H1 (cell line): Measurements from ENCODE around the gene NFKBIE. TPM values are rescaled to one million over a fixed set of nuclear protein-coding genes. Genes with fewer than 3 reads are reported as not detected.
"Not testable (repeated sequence)": the region's sequence is repeated elsewhere in the genome, so short reads cannot be mapped to it uniquely, and the experiment has no call there.

Experiments
- CTCF ChIA-PET: fragments of 300-600 bp; sonication (Branson Sonifier 250); formaldehyde crosslinking; loops from one replicate; lab custom pipeline; 2021; ENCODE audit not compliant: partially characterized antibody; lab: Charles Lee
- POLR2A ChIA-PET: fragments of 300-600 bp; sonication (Branson Sonifier 250); formaldehyde crosslinking; loops from one replicate; lab custom pipeline; 2021; ENCODE audit warnings: inconsistent platforms; ENCODE audit not compliant: partially characterized antibody; lab: Charles Lee
- DNase-seq, 2 experiments: peaks; one replicate each; pipeline versions ENCODE4 v3.0.0 to v3.0.0-alpha.2; 2010 to 2022; ENCODE audit warnings: low spot score in 2 of 2, low read depth in 1 of 2, mixed read lengths in 1 of 2
- FAIRE-seq: peaks from 2 replicates; lab custom pipeline; 2011; peaks lifted over from hg19 to GRCh38; lab: Jason Lieb, UNC
- H2AFZ ChIP-seq: 2 replicates; pipeline ENCODE4 v1.8.1; 2012; ENCODE audit warnings: low read length, inconsistent platforms
- H2AK5ac ChIP-seq: 2 replicates; pipeline ENCODE4 v1.6.1; 2013; ENCODE audit warnings: low read depth, low read length
- H2BK120ac ChIP-seq: replicated peaks from 2 replicates; pipeline ENCODE3; 2013; ENCODE audit warnings: low read depth, low read length, inconsistent platforms
- H2BK12ac ChIP-seq: 2 replicates; pipeline ENCODE4 v1.6.1; 2013; ENCODE audit warnings: low read depth, low read length
- H2BK15ac ChIP-seq: 2 replicates; pipeline ENCODE4 v1.6.1; 2013; ENCODE audit warnings: low read length
- H2BK20ac ChIP-seq: 2 replicates; pipeline ENCODE4 v1.6.1; 2013; ENCODE audit warnings: low read length
- H2BK5ac ChIP-seq: 2 replicates; pipeline ENCODE4 v1.6.1; 2013; ENCODE audit warnings: low read depth, low read length
- H3K14ac ChIP-seq: 2 replicates; pipeline ENCODE4 v1.6.1; 2013; ENCODE audit warnings: inconsistent platforms; ENCODE audit not compliant: insufficient read length
- H3K18ac ChIP-seq: 2 replicates; pipeline ENCODE4 v1.6.1; 2013; ENCODE audit warnings: low read length; ENCODE audit errors: extremely low read depth
- H3K23ac ChIP-seq: 2 replicates; pipeline ENCODE4 v1.6.1; 2013; ENCODE audit warnings: inconsistent platforms; ENCODE audit not compliant: insufficient read length
- H3K23me2 ChIP-seq: 2 replicates; pipeline ENCODE4 v1.6.1; 2013; ENCODE audit warnings: low read depth, low read length
- H3K27ac ChIP-seq: 2 replicates; pipeline ENCODE4 v1.6.1; 2011; ENCODE audit warnings: low read depth, low read length, inconsistent platforms
- H3K27me3 ChIP-seq, 4 experiments: replicated peaks in 1 of 4; 1 replicate in 1 of 4; 2 replicates in 3 of 4; pipeline versions ENCODE4 v1.6.1 to v1.8.1; 2011 to 2013; ENCODE audit warnings: low read length in 3 of 4, mild to moderate bottlenecking in 3 of 4, inconsistent platforms in 2 of 4, mixed read lengths in 2 of 4, moderate library complexity in 1 of 4; ENCODE audit not compliant: control insufficient read depth in 3 of 4, insufficient read depth in 3 of 4; ENCODE audit errors: extremely low read depth in 1 of 4
- H3K36me3 ChIP-seq, 4 experiments: 2 replicates each; pipeline versions ENCODE4 v1.6.1 to v1.8.1; 2011 to 2013; ENCODE audit warnings: mild to moderate bottlenecking in 4 of 4, low read length in 3 of 4, moderate library complexity in 2 of 4, control low read depth in 1 of 4, inconsistent platforms in 1 of 4; ENCODE audit not compliant: insufficient read depth in 4 of 4, control insufficient read depth in 2 of 4
- H3K4ac ChIP-seq: replicated peaks from 2 replicates; pipeline ENCODE3; 2013; ENCODE audit warnings: low read length, low read depth, mixed read lengths, inconsistent platforms; ENCODE audit not compliant: insufficient read length
- H3K4me1 ChIP-seq, 4 experiments: replicated peaks in 1 of 4; 1 replicate in 1 of 4; 2 replicates in 3 of 4; pipeline versions ENCODE4 v1.6.1 to v1.8.1; 2011 to 2013; ENCODE audit warnings: low read length in 3 of 4, inconsistent platforms in 2 of 4, mixed read lengths in 1 of 4; ENCODE audit not compliant: insufficient read depth in 4 of 4, control insufficient read depth in 3 of 4
- H3K4me2 ChIP-seq, 2 experiments: 2 replicates each; pipeline versions ENCODE4 v1.6.1 to v1.8.1; 2011 to 2013; ENCODE audit warnings: low read depth in 2 of 2, low read length in 2 of 2, control low read depth in 1 of 2, inconsistent platforms in 1 of 2, mild to moderate bottlenecking in 1 of 2; ENCODE audit not compliant: insufficient read depth in 1 of 2
- H3K4me3 ChIP-seq, 4 experiments: fragments of 200-600, 300-600 bp in 1 of 4; sonication (generic), shearing (Covaris generic), sonication (Bioruptor Twin) in 1 of 4; 2 replicates each; pipeline versions ENCODE4 v1.5.1 to v1.8.1; 2011 to 2016; ENCODE audit warnings: low read length in 4 of 4, low read depth in 3 of 4, control low read depth in 2 of 4, inconsistent platforms in 2 of 4, mild to moderate bottlenecking in 2 of 4, mixed read lengths in 1 of 4, moderate library complexity in 1 of 4; ENCODE audit not compliant: insufficient read depth in 2 of 4; ENCODE audit errors: extremely low read depth in 1 of 4
- H3K56ac ChIP-seq: replicated peaks from 2 replicates; pipeline ENCODE3; 2013; ENCODE audit warnings: low read depth, mild to moderate bottlenecking, mixed read lengths, low read length, inconsistent platforms; ENCODE audit not compliant: insufficient read length
- H3K79me1 ChIP-seq: 2 replicates; pipeline ENCODE4 v1.6.1; 2013; ENCODE audit warnings: low read depth, low read length, control low read depth
- H3K79me2 ChIP-seq, 2 experiments: 2 replicates each; pipeline versions ENCODE4 v1.6.1 to v1.8.1; 2012 to 2013; ENCODE audit warnings: low read length in 2 of 2, mild to moderate bottlenecking in 2 of 2, inconsistent platforms in 1 of 2; ENCODE audit not compliant: insufficient read depth in 2 of 2, control insufficient read depth in 1 of 2
- H3K9ac ChIP-seq, 4 experiments: replicated peaks in 1 of 4; 1 replicate in 1 of 4; 2 replicates in 3 of 4; pipeline versions ENCODE4 v1.6.1 to v1.8.1; 2011 to 2013; ENCODE audit warnings: low read depth in 3 of 4, low read length in 3 of 4, control low read depth in 2 of 4, mild to moderate bottlenecking in 2 of 4, moderate library complexity in 2 of 4, inconsistent platforms in 1 of 4; ENCODE audit errors: extremely low read depth in 1 of 4
- H3K9me3 ChIP-seq, 2 experiments: 2 replicates each; pipeline versions ENCODE4 v1.6.1 to v1.8.1; 2012 to 2013; ENCODE audit warnings: mild to moderate bottlenecking in 2 of 2, moderate library complexity in 2 of 2, control low read depth in 1 of 2, inconsistent platforms in 1 of 2, low read depth in 1 of 2, low read length in 1 of 2, mixed read lengths in 1 of 2; ENCODE audit not compliant: insufficient read depth in 2 of 2
- H4K20me1 ChIP-seq, 2 experiments: replicated peaks in 1 of 2; 2 replicates each; pipeline versions ENCODE3 to v1.8.1; 2011 to 2013; ENCODE audit warnings: inconsistent platforms in 2 of 2, low read length in 2 of 2, mild to moderate bottlenecking in 1 of 2; ENCODE audit not compliant: insufficient read depth in 2 of 2, control insufficient read depth in 1 of 2
- H4K5ac ChIP-seq: 2 replicates; pipeline ENCODE4 v1.6.1; 2013; ENCODE audit warnings: low read length, low read depth, mixed read lengths, inconsistent platforms; ENCODE audit not compliant: insufficient read length
- H4K8ac ChIP-seq: 2 replicates; pipeline ENCODE4 v1.8.0; 2013; ENCODE audit warnings: mild to moderate bottlenecking, moderate library complexity, low read length, inconsistent platforms; ENCODE audit not compliant: insufficient read depth; ENCODE audit errors: extremely low read depth
- H4K91ac ChIP-seq: replicated peaks from 2 replicates; pipeline ENCODE3; 2013; ENCODE audit warnings: low read length, mixed read lengths, inconsistent platforms; ENCODE audit not compliant: insufficient read length
- EZH2 ChIP-seq: fragments of 200-600 bp; sonication (generic); IDR thresholded peaks from 2 replicates; pipeline ENCODE4 v1.7.1; 2012; ENCODE audit warnings: low read depth, mild to moderate bottlenecking, moderate library complexity, low read length, inconsistent platforms; ENCODE audit not compliant: severe bottlenecking
- FOSL1 ChIP-seq: IDR thresholded peaks from 2 replicates; pipeline ENCODE4 v1.6.1; 2011; ENCODE audit warnings: mild to moderate bottlenecking, low read depth, low read length, moderate library complexity; ENCODE audit not compliant: insufficient read depth
- KDM4A ChIP-seq: IDR thresholded peaks from one replicate; pipeline ENCODE4 v1.7.1; 2012; ENCODE audit warnings: low read depth, mild to moderate bottlenecking, moderate library complexity, low read length, inconsistent platforms; ENCODE audit not compliant: severe bottlenecking
- PHF8 ChIP-seq: fragments of 200-600 bp; sonication (generic); conservative IDR thresholded peaks from 2 replicates; pipeline ENCODE4 v1.7.1; 2012; ENCODE audit warnings: low read depth, mild to moderate bottlenecking, inconsistent platforms, low read length, moderate library complexity
- RAD21 ChIP-seq, 2 experiments: IDR thresholded peaks in 1 of 2; conservative IDR thresholded peaks in 1 of 2; 2 replicates each; pipeline ENCODE4 v1.6.1; 2011; ENCODE audit warnings: low read depth in 2 of 2, low read length in 2 of 2, improper control_type of control experiment in 1 of 2, inconsistent platforms in 1 of 2, mild to moderate bottlenecking in 1 of 2, moderate library complexity in 1 of 2
- SP1 ChIP-seq: IDR thresholded peaks from 2 replicates; pipeline ENCODE4 v1.6.1; 2011; ENCODE audit warnings: low read depth, low read length
- SUZ12 ChIP-seq: fragments of 200-600 bp; sonication (generic); IDR thresholded peaks from 2 replicates; pipeline ENCODE4 v1.6.1; 2012; ENCODE audit warnings: mild to moderate bottlenecking, inconsistent platforms, low read length, moderate library complexity, mixed read lengths
- TBP ChIP-seq: IDR thresholded peaks from 2 replicates; pipeline ENCODE4 v1.6.1; 2011; ENCODE audit warnings: low read depth, low read length, improper control_type of control experiment
- WGBS, 2 experiments: shearing (Covaris generic) in 1 of 2; methylation state at CpG; one replicate each; pipeline versions ENCODE4 v1.1.6 to v1.1.7; 2013 to 2015; ENCODE audit warnings: low lambda C conversion rate in 2 of 2, mixed read lengths in 2 of 2, inconsistent platforms in 1 of 2, low coverage in 1 of 2, missing lambda C conversion rate in 1 of 2; ENCODE audit not compliant: insufficient replicate concordance in 2 of 2, insufficient coverage in 1 of 2, insufficient read length in 1 of 2; ENCODE audit errors: extremely low coverage in 1 of 2, missing lambda C conversion rate in 1 of 2; 5-methylcytosine and 5-hydroxymethylcytosine counted together
- polyA plus RNA-seq, 7 experiments: library from polyadenylated mRNA; depleted of rRNA in 3 of 7; stranded (reverse) in 5 of 7; unstranded in 2 of 7; fragments of >200 nt in 5 of 7; fragments of 200-250 nt in 2 of 7; gene quantifications; 1 replicate in 5 of 7; 2 replicates in 1 of 7; 4 replicates in 1 of 7; pipeline versions ENCODE4 v1.2.1 to v1.2.3, GENCODE V29; 2011 to 2013; ENCODE audit warnings: missing spikeins in 2 of 7, mixed read lengths in 2 of 7
- total RNA-seq: library from RNA; stranded (reverse); fragmentation: NEBNext Ultra II Directional; extraction: Animal tissue kit (Norgen Biotek cat#: 25700); gene quantifications from 2 replicates; pipeline ENCODE4 v1.2.1, GENCODE V29; 2021
- TF ChIP-seq, protein P1 (sequence below): IDR thresholded peaks from 2 replicates; pipeline ENCODE4 v1.6.1; 2012; ENCODE audit warnings: inconsistent platforms

The NFKBIE gene
- total and polyA plus RNA-seq, 2 of the 8 experiments (the other 6 are each of a cell fraction or from before 2014, with no cell fraction given) = 13.5 to 19.2 TPM

DNA sequence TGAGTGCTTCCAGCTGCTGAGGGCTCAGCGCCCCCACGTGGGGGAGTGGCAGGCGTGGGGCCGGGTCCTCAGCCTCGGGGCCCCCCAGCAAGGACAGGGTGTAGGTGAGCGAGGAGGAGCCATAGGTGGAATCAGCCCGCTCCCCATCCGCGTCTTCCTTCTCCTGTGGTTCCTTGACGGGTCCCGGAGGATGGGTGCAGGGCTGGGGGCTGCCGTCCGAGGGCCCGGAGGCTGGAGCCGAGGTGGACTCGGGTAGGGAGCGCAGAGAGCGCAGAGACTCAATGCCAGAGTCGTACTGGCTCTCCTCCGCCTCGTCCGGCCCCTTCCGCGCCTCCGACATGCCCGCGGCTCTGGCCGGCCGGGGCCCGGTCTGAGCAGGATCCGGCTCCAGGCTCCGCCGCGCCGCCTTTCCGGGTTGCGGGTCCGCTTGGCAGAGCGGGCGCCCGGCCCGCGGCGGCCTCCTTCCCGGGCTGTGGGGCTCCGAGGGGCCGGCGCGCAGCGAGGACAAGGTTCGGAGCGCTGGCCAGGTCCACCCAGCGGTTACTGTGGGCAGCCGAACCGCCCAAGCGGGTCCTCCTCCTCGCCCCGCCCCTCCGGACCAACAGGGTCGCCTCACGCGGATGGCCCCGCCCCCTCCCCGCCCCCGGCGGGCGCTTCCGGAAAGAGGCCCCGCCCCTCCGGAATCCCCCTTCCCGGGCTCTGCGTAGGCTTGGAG lies at the start of gene NFKBIE (continued):
- TF ChIP-seq PHF8 (peak; percentile 70), SUZ12 (no peak), SP1 (0 out of 2 replicates have a peak, but pooled peaks have one; percentile 7), EZH2 (no peak), TBP (0 out of 2 replicates have a peak, but pooled peaks have one; percentile 31), KDM4A (peak; percentile 74), FOSL1 (no peak), RAD21 (IDR thresholded peaks at IDR 0.05 in 1 of 2, conservative IDR thresholded peaks at IDR 0.05 in 1 of 2; ENCODE audit: low read depth in 2 of 2, low read length in 2 of 2) (peak in 1 of 2 experiments; percentile 34; a peak in 1 of 4 replicates)
- TF ChIP-seq, protein P1, sequence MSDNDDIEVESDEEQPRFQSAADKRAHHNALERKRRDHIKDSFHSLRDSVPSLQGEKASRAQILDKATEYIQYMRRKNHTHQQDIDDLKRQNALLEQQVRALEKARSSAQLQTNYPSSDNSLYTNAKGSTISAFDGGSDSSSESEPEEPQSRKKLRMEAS = 0 out of 2 replicates have a peak, but pooled peaks have one; percentile 5

DNA sequence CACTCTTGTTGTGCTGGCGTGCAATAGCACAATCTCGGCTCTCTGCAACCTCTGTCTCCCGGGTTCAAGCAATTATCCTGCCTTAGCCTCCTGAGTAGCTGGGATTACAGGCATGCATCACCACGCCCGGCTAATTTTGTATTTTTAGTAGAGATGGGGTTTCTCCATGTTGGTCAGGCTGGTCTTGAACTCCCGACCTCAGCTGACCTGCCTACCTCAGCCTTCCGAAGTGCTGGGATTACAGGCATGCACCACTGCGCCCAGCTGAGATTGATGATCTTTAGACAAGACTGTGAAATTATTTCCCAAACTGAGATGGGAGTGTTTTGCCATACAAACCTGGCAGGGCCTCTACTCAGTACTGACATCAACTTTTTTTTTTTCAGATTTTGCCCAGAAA lies 49.3 kb upstream of the NFKBIE start:
- POLR2A ChIA-PET = interaction anchor here (0.7 to 5.6 kb wide), 7 partner anchors 13 to 68 kb away, joined by 3 to 80 read pairs (median 5); partner anchors contain the start of genes HSP90AB1 and SLC35B2
- CTCF ChIA-PET = interaction anchor here (0.8 to 9.9 kb wide), 13 partner anchors 10 to 816 kb away, joined by 3 to 108 read pairs (median 5); no protein-coding TSS in a partner anchor
- not testable (repeated sequence) for FAIRE-seq

More for the DNA sequence above, 49.3 kb upstream of the NFKBIE start:
- H4K91ac ChIP-seq, H4K5ac ChIP-seq, H3K4me2 ChIP-seq, H3K4me1 ChIP-seq, H3K23ac ChIP-seq, H3K4ac ChIP-seq, H3K9ac ChIP-seq, H2BK120ac ChIP-seq, H2BK12ac ChIP-seq, H4K20me1 ChIP-seq, H2AFZ ChIP-seq, H2BK5ac ChIP-seq, H3K4me3 ChIP-seq, H3K18ac ChIP-seq, H3K56ac ChIP-seq, H3K9me3 ChIP-seq, H3K14ac ChIP-seq, H3K23me2 ChIP-seq, H4K8ac ChIP-seq, DNase-seq, H2BK20ac ChIP-seq, H2AK5ac ChIP-seq, H3K27me3 ChIP-seq, H3K27ac ChIP-seq, H3K79me1 ChIP-seq, H2BK15ac ChIP-seq: not testable (repeated sequence)
- peaks cover 7 to 23% (median 19%) of the 10 kb centered on the region in 4 experiments; a peak in 7 of 8 replicates for H3K36me3 ChIP-seq
- peaks cover 0 to 13% of the 10 kb centered on the region in 2 experiments; a peak in 2 of 4 replicates for H3K79me2 ChIP-seq
- WGBS, 2 experiments = 97% methylated on average over 8 of the region's 8 CpGs; no CpG with 5 or more reads in 1 of the 2 experiments
